Measurements from ENCODE around the gene JAKMIP1. TPM values are rescaled to one million over a fixed set of nuclear protein-coding genes. Genes with fewer than 3 reads are reported as not detected.

The JAKMIP1 gene
- total RNA-seq, 1 experiment from 2014 or later: not detected

- Histone ChIP-seq H3K4me2 (ENCODE audit: low read length) (no peak overlapping the region), H3K4me3 (replicated peaks in 1 of 2; ENCODE audit: low read depth in 1 of 2, low read length in 2 of 2) (no peak overlapping the region), H3K79me2 (ENCODE audit: insufficient read depth, low read length) (no peaks in the 10 kb centered on the region), H3K9me2 (ENCODE audit: insufficient read depth) (no peaks in the 10 kb centered on the region), H3K4me1 (ENCODE audit: control insufficient read depth in 1 of 2, insufficient read depth in 2 of 2, low read length in 2 of 2) (no peaks in the 10 kb centered on the region), H3K36me3 (ENCODE audit: control insufficient read depth in 1 of 2, insufficient read depth in 2 of 2, low read length in 2 of 2) (no peaks in the 10 kb centered on the region), H2AFZ (ENCODE audit: low read depth, low read length, poor library complexity, severe bottlenecking) (no peak overlapping the region), H4K20me1 (ENCODE audit: insufficient read depth) (no peaks in the 10 kb centered on the region), H3K27ac (ENCODE audit: low read depth, low read length) (no peak overlapping the region), H3K9me3 (ENCODE audit: control insufficient read depth in 1 of 2, insufficient read depth in 1 of 2, low read depth in 1 of 2, low read length in 2 of 2) (no peaks in the 10 kb centered on the region), H3K27me3 (ENCODE audit: insufficient read depth, low read length) (peaks cover 18% of the 10 kb centered on the region; the same call in 1 of the 2 replicates), H3K9ac (ENCODE audit: low read length) (no peak overlapping the region)
- CTCF ChIA-PET: no interaction called here
- RAD21 ChIA-PET (ENCODE audit: low non-redundant PET in 1 of 2, low total read pairs in 2 of 2, uncharacterized antibody in 2 of 2, unreplicated experiment in 2 of 2): interaction anchor here in 1 of 2 experiments (0.6 kb wide), 1 partner anchor 174 kb away, joined by 4 read pairs; no protein-coding TSS in a partner anchor
- TF ChIP-seq EZH2phosphoT487 (IDR thresholded peaks at IDR 0.05; ENCODE audit: borderline replicate concordance) (no peak), ATF3 (IDR thresholded peaks at IDR 0.05) (no peak), ZBTB33 (IDR thresholded peaks at IDR 0.05; ENCODE audit: extremely low read depth, insufficient replicate concordance, low read length) (no peak), CEBPB (IDR thresholded peaks at IDR 0.05; ENCODE audit: low read depth) (no peak), RAD21 (IDR thresholded peaks at IDR 0.05; ENCODE audit: low read depth) (no peak), ELF1 (IDR thresholded peaks at IDR 0.05; ENCODE audit: borderline replicate concordance, low read depth) (no peak), EGR1 (IDR thresholded peaks at IDR 0.05; ENCODE audit: low read depth) (no peak), ZFX (IDR thresholded peaks at IDR 0.05) (no peak), SIN3A (IDR thresholded peaks at IDR 0.05; ENCODE audit: low read depth) (no peak), ZNF274 (IDR thresholded peaks at IDR 0.05; ENCODE audit: low read depth, low read length) (no peak)
- intact Hi-C loops (cut with micrococcal nuclease): no loop called here
- DNase-seq (ENCODE audit: low read depth, low spot score): no peak
- ATAC-seq: no peak
- no TSS peak for BruUV-seq (replicated peaks)
- POLR2A ChIA-PET: no interaction called here
Measured at GRCh38 chr4:6153874-6154273, 46.5 kb downstream of the JAKMIP1 start.
